GOT3 (cell line): ENCODE data around the gene PPP1R13B.
"Not testable (repeated sequence)": the region's sequence is repeated elsewhere in the genome, so short reads cannot be mapped to it uniquely, and the experiment has no call there.

Experiments used
- DNase-seq: peaks from one replicate; lab custom pipeline; 2025; ENCODE audit warnings: mixed read lengths; lab: John Stamatoyannopoulos, UW

PPP1R13B gene, protein sequence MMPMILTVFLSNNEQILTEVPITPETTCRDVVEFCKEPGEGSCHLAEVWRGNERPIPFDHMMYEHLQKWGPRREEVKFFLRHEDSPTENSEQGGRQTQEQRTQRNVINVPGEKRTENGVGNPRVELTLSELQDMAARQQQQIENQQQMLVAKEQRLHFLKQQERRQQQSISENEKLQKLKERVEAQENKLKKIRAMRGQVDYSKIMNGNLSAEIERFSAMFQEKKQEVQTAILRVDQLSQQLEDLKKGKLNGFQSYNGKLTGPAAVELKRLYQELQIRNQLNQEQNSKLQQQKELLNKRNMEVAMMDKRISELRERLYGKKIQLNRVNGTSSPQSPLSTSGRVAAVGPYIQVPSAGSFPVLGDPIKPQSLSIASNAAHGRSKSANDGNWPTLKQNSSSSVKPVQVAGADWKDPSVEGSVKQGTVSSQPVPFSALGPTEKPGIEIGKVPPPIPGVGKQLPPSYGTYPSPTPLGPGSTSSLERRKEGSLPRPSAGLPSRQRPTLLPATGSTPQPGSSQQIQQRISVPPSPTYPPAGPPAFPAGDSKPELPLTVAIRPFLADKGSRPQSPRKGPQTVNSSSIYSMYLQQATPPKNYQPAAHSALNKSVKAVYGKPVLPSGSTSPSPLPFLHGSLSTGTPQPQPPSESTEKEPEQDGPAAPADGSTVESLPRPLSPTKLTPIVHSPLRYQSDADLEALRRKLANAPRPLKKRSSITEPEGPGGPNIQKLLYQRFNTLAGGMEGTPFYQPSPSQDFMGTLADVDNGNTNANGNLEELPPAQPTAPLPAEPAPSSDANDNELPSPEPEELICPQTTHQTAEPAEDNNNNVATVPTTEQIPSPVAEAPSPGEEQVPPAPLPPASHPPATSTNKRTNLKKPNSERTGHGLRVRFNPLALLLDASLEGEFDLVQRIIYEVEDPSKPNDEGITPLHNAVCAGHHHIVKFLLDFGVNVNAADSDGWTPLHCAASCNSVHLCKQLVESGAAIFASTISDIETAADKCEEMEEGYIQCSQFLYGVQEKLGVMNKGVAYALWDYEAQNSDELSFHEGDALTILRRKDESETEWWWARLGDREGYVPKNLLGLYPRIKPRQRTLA

DNA sequence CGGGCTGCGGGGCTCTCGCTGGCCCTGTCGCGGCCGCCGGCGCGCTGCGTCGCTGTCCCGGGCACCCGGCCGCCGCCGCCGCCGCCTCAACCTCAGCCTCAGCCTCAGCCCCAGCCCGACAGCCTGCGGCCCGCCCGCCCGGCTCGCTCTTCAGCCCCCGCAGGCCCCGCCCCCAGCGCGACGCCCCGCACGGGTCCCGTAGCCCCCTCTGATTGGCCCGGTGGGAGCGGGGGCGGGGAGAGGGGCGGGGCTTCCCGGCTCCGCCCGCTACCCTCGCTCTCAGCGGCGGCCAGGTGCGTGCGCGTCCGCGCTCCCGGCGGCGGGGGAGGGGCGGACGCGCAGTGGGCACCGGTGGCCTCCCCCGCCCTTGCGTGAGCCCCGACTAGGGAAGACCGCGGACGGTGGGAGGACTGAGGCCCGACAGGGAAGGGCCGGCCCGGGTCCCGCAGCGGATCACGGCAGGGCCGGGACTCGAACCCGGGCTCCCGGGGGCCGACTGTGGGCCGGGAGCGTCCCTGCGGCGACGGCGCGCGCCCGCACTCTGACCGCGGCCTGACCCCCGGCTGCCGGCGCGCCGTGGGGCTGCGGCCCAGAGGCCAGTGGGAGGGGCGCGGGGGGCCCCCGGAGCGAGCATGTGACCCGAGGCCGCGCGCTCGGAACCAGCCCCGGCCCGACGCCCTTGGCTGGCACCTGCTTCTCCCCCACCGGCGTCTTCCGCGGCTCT, at the start of gene PPP1R13B:
Gene PPP1R13B, minus strand, starts transcription at position 125 of the 724 bp plus-strand sequence. CDS start 268 bp downstream, outside the sequence.
- peak; percentile 8 for DNase-seq

DNA sequence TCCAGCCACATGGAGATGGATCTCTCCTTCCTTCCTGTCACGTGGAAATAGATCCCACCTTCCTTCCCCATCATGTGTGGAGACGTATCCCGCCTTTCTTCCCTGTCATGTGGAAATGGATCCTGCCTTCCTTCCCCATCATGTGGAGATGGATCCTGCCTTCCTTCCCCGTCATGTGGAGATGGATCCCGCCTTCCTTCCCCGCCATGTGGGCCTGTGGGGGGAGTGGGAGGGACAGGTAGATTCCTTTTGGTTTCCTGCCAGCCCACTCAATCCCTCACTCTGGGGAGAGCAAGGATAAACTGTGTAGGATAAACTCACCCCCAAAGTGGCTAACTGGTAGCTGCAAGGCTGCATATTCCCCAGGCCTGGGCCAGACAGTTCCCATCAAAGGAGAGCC, 49.2 kb upstream of the PPP1R13B start:
- no peak for DNase-seq

DNA sequence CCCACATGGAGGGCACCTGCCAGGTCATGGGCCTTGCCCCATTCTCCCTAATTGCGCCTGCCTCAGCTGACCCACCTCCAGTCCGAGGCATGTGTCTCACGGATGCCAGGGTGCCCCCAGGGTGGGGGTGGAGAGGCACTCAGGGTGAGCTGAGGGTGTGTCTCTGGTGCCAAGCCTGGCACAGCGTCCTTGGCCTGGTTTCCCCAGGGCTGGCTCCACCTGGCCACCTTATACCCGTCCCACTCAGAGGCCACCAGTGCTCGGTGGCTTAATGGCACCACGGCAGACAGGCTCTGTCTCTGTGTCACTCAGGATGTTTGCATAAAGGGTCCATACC, 47.3 kb upstream of the PPP1R13B start:
- DNase-seq = no peak

DNA sequence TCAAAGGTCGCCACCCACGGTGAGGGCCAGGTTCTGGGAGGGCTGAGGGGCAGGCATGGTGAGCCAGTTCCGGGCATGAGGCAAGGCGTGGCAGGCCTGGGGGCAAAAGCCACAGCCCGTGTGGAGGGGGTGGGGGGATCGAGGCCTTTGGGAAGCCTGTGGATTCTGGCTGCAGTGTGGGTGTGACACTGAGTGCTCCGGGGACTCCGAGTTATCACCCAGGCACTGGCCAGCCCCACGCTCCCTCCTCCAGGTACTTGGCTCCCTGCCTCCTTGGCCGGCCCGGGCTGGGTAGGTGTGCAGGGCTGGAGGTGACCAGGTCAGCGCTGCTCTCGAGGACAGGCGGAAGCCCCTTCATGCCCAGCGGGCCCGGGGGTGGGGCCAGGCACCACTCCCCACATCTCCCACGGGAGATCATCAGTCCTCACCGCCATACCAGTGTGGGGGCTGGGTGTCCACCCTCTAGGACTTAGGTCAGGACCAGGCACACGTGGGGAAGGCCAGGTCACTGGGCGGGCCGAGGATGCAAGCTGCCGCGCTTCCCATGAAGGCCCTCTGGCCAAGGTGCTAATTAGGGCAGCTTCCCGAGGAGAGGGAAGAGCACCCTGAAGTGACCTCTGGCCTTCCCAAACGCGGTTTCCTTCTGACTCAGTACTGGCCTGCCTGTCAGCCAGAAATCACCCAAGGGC, 46.8 kb upstream of the PPP1R13B start:
- no peak for DNase-seq

DNA sequence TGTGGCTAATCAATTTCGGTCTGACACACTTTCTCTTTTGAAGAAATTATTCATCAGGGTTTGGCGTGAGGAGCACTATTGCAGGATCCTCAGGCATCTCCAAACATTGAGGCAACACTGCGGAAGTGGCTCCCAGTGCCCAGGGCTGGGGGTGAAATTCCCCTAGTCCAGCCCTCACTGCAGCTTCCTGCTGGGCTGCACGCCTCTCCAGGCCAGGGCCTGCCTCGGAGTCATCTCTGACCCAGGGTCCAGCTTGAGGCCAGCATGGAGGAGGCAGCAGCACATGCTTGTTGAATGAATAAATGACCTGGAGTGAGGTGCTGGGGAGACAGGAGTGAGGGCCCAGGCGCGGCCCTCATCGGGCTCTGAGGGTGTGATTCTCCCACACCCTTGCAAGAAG, 44.9 kb upstream of the PPP1R13B start:
- no peak for DNase-seq

DNA sequence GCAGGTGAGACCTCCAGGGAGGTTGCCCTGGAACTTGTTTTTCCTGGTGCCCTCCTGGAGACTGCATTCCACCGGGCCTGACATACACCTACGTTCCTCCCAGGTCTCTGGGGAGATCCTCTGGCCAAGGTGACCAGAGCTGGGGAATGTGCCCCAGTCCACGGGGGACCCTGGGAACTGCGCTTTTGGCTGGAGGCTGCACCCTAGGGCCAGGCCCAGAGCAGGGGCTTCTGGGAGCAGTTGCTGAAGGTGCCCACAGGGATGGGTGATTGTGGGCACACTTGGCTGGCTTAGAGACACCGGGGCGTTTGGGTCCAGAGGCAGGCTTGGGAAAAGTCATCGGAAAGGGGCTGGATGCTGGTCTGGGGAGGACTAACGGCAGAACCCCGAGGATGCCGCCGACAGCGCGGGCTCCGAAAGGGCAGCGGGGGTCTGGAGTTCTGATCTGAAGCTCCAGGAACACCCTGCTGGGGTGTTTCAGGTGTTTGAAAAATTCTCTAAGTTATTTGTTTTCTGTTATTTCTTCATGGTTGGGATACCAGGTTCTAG, 44.4 kb upstream of the PPP1R13B start:
- no peak for DNase-seq

DNA sequence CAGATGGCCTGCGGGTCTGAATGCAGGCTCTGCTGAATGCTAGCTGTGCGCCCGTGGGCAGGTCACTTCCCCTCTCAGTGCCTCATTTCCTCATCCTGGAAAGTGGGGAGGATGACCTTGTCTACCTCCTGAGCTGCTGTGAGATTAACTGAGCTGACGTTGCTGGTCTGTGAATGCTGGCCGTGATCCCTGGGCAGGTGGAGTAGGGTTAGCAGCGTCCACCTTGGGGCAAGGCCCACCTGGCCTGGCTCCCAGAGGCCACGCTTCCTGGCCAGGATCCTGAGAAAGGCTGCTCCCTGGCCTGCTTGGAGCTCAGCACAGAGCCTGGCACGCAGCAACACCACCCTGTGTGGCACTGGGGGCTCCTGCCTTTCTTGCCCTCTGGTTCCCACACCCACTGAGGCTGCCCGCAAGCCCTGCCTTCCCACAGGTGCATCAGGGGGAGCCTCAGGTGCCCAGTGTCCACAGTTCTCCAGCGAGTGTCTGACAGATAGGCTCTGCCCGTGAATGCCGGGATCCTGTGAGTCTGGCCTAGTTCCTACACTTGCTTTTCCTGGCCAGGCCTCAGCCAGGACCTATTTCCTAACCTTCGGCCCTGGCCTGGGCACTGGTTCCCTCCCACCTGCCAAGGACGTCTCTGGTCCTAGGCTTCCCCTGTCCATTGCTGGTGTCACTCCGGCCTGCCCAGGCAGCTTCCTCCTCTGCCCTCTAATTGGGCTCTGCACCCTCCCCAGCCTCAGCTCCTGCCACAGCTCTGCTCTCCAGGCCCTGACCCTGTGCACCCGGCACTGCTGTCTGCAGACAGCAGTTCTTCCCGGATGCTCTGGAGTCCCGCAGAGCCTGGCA, 43.7 kb upstream of the PPP1R13B start:
- no peak for DNase-seq

DNA sequence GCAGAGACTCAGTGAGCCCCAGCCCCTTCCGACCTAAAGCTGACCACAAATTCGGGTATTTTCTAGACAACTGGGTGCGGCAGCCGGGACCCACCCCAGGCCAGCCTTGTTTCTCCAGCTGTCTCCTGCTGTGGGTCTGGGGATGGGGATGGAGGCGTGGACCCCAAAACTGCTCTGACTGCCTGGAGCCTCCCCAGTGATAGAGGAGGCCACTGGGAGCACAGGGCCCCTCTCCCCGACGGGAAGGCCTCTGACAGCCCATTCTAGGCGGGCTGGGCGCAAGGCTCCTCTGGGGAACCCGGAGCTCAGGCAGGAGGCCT, 42.6 kb upstream of the PPP1R13B start:
- DNase-seq = no peak

DNA sequence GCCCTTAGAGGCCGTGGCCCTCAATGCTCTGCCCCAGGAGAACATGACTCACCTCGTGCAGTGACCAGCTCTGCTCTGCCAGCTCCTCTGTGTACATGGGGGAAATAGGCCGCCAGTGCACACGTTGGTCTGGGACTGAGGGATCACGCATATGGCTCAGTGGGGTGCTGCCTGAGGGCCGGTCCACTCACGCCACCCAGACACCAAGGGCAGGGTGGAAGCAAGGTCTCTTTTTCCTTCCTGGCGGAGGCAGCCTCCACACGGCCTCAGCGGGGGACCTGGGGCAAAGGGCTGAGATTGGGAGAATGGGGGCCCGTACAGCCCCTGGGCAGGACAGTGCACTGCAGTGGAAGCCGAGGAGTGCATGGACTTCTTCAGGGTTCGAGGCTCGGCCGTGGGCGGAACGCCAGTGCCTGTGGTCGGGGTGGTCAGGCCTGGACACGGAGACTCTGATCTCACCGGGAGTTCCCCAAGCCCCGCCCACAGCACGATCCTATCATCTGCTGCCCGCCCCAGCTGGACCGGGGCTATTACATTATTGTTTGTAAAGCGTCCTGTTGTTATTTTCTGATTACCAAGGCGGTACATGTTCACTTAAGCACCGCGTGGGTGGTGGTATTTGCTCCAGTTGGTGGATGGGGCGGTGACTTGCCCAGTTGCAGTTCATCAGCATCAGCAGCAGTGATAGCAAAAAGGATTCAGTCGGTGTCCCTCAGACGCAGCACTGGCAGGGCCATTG, 42.1 kb upstream of the PPP1R13B start:
- DNase-seq = no peak

DNA sequence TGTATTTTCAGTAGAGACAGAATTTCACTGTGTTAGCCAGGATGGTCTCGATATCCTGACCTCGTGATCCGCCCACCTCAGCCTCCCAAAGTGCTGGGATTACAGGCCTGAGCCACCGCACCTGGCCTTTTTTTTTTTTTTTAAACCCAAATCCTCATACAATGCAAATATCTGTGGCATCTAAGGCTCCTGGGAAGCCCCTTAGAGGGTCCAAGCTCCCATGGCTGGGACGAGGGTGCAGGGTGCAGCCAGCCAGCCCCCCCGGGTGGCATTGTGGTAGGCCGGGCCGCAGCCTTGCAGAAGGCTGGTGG, 41.6 kb upstream of the PPP1R13B start:
- DNase-seq = not testable (repeated sequence)

DNA sequence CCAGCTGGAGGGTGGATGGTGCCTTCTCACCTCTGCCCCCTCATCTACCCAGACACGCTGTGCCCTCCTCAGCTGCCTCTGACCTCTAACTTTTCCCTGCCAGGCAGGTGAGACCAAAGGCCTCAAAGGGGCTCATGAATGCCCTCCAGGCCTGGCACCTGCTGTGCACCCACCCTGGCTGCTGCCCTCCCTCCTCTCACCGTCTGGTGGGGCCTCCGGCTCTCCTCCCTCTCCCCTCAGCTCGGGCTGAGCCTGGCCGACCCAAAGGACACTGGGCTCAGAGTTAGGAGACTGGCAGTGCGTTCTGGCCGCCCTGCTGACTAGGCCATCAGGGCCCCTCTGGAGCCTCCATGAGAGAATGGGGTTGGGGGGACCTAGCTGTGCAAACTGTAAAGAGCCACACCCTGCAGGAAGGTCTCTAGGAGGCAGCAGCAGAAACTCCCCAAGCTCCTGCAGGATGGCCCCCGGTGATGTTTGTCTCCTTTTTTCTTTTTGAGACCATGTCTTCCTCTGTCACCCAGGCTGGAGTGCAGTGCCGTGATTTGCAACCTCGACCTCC, 40.3 kb upstream of the PPP1R13B start:
- DNase-seq = no peak

DNA sequence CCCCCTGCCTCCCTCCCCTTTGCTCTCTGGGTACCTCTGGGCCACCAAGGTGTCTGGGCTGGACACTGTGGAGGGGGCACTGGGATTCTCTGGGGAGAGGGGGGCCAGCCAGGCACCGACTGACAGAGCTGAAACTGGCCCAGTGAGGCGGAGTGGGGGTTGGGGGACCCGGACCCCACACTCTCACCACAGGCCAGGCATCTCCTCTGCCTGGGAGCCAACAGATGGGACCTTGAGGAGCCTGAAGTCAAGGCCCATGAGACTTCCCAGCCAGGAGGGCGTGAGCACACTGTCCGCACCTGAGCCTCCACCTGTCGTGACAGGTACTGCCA, 39.8 kb upstream of the PPP1R13B start:
- no peak for DNase-seq

DNA sequence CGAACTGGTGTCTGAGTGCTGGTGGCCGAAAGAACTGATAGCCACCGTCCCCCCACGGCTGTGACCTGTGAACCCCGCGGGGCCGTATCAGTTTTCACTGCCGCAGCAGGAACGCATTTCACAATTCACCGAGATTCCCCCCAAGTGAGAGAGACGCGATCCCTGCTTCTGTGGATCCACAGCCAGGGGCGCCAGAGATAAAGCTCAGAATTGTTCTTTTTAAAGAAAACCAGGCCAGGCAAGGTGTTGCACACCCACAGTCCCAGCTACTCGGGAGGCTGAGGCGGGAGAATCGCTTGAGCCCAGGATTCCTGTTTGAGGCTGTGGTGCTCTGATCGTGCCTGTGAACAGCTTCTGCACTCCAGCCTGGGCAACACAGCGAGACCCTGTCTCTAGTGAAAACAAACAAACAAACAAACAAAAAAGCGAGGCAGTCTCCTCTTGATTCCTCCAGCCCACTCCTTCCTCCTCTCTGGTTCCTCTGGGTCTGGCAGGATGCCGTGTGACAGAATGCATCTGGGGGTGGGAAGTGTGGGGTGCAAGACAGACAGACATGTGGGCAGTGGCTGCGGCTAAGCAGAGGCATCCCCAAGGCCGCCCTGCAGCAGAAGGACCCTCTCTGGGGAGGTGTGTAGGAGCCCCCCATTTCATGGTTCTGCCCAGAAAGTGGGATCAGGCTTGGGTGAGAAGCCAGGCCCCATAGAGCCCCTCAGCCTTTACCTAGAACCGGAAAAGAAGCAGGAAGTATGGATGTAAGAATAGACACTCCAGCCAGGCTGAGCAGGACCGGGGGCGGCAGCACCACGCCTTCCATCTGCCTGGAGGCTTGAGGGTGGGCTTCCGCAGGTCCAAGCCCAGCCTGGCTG, 39.2 kb upstream of the PPP1R13B start:
- DNase-seq = no peak

DNA sequence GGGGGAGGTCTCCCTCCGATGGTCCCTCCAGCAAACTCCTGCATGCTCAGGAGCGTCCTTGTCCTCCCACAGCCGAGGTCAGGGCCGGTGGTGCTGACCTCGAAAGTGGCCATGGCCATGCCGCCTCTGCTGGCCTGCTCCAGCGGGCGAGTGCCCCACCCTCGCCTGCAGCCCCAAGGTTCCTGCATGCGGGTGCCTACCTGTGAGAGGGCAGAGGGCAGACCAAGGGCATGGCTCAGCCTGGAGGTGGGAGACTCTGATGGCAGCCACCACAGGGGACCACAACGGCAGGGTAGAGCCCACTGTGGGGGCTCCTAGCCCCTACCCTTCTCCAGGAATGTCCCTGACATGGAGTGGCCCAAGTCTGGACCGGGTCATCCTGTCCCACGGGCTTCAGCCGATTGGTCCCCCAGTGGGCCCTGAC, 38.1 kb upstream of the PPP1R13B start:
- no peak for DNase-seq

DNA sequence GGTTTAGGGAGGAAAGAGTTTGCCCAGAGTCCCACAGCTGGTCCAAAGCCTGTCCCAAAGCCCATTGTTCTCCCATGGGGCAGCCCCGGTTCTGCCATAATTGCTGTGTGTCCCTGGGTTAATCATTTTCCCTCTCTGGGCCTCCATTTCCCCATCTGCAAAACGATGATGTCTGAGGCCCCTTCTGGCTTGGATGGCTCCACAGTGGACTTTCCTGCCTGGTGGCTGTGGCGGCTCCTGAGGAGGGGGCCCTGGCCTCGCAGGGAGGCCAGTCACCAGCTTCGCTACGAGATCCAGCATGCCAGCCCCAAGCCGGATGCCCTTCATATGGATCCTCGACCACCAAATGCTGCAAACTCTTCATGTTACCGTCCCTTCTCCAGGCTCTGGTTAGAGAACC, 37.5 kb upstream of the PPP1R13B start:
- no peak for DNase-seq

DNA sequence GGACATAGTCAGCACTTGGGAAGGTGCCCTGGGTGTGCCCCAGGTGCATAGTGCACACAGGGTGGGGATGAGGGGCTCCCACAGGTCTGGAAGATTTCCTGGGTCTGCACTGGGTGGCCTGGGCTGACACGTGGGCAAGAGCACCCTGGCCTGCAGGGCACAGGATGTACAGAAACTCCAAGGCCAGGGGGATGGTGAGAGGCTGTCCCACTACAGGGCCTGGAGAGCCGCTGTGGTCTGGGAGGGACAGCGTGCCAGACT, 35.8 kb upstream of the PPP1R13B start:
- no peak for DNase-seq

DNA sequence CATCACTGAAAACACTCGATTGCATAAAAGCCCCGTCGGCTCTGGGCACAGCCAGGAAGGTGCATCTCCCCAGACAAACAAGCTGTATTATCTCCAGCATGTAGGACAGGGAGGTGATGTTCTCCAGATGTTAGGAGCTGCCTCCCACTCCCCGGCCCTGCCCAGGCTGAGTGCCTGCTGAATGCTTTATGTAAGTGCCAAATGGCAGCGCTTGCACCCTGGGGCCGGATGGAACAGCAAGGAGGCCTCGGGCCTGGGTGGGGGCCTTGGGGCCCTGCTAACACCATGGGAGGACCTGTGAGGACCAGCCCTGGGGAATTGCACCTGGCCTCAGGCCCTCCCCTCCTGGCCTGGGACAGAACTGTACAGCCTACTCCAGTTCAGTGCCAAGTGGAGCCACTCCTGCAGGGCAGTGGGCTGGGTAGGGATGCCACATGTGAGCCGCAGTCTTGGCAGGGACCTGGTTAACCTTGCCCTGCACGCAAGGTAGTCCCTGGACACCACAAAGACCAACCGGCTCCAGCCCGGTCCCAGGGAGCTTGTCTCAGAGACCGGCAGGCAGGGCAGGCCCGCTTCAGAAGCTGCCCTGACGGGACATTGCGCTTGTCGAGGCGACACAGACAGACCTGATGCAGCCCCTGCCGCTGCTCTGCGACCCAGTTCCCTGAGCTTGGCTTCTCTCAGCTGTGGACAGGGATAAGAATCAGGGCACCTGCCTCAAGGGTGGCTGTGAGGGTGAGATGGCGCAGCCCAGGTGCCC, 35.3 kb upstream of the PPP1R13B start:
- no peak for DNase-seq
